RWPE2 (cell line): ENCODE results near the gene PACS1.

Experiments used
- ATAC-seq: fragments of 200-7000 bp; cut with Tn5 transposase; 3 replicates; pipeline ENCODE4 v1.9.1; 2021; ENCODE audit warnings: low read depth
- DNase-seq: peaks from one replicate; pipeline ENCODE4 v3.0.0-alpha.2; 2020; ENCODE audit warnings: low spot score
- H3K27ac ChIP-seq: fragments of 450-650 bp; 2 replicates; pipeline ENCODE4 v1.5.1; 2017; ENCODE audit warnings: mild to moderate bottlenecking; ENCODE audit not compliant: poor library complexity, severe bottlenecking
- H3K27me3 ChIP-seq: fragments of 250-450 bp; sonication (Bioruptor Pico); 2 replicates; pipeline ENCODE4 v1.5.1; 2021; ENCODE audit warnings: mild to moderate bottlenecking, moderate library complexity; ENCODE audit not compliant: insufficient read depth, poor library complexity, severe bottlenecking
- H3K36me3 ChIP-seq: fragments of 250-450 bp; sonication (Bioruptor Pico); 2 replicates; pipeline ENCODE4 v1.5.1; 2020; ENCODE audit warnings: low read depth, mild to moderate bottlenecking, moderate library complexity
- H3K4me1 ChIP-seq: fragments of 250-450 bp; sonication (Bioruptor Pico); 2 replicates; pipeline ENCODE4 v1.5.1; 2021; ENCODE audit warnings: mild to moderate bottlenecking, moderate library complexity; ENCODE audit not compliant: insufficient read depth, poor library complexity, severe bottlenecking
- H3K4me3 ChIP-seq: fragments of 250-450 bp; sonication (Bioruptor Pico); 2 replicates; pipeline ENCODE4 v1.5.1; 2021; ENCODE audit warnings: mild to moderate bottlenecking, moderate library complexity; ENCODE audit not compliant: severe bottlenecking
- H3K9me3 ChIP-seq: fragments of 250-450 bp; sonication (Bioruptor Pico); 2 replicates; pipeline ENCODE4 v1.5.1; 2021; ENCODE audit warnings: mild to moderate bottlenecking, moderate library complexity; ENCODE audit not compliant: severe bottlenecking
- TF ChIP-seq, protein P1 (sequence below): fragments of 450-650 bp; IDR thresholded peaks from one replicate; pipeline ENCODE4 v1.5.1; 2017; ENCODE audit warnings: mild to moderate bottlenecking, moderate library complexity; ENCODE audit not compliant: poor library complexity, severe bottlenecking

The PACS1 gene

DNA sequence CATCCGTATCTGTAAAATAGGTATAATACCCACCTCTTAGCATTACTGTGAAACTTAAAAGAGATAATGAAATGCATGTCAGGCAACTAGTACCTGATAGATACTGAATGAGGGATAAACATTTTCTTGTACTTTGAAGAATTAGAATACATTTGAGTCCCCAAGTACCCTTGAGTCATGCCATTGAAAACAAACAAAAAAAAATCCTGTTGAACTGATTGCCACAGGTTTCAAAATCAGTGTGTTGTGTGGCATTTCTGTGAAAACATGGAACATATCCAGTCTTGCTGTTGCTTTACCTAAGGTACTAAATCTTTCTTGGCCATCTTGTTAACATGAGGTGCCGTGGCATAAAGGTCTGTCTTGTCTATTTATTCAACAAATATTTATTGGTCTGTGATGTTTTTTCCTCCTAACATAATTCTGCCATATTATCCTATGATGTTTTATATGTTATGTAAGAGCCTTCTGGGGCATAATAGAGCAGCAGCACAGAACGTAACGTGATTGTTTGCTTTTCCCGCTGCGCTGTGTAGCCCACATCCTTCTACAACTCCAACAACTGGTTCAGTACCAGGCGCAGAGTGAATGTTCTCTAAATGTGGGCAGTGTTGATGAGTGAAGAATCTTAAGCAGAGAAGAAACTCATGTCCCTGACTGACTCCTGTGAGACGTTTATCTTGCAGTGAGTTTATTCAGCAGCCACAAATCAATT is 119.1 kb downstream of the PACS1 start:
- Histone ChIP-seq H3K9me3 (no peaks in the 10 kb centered on the region), H3K36me3 (peaks cover 17% of the 10 kb centered on the region), H3K4me1 (peaks cover 15% of the 10 kb centered on the region), H3K27me3 (no peaks in the 10 kb centered on the region), H3K27ac (peak overlapping the region; percentile 19), H3K4me3 (no peak overlapping the region)
- TF ChIP-seq, protein P1, sequence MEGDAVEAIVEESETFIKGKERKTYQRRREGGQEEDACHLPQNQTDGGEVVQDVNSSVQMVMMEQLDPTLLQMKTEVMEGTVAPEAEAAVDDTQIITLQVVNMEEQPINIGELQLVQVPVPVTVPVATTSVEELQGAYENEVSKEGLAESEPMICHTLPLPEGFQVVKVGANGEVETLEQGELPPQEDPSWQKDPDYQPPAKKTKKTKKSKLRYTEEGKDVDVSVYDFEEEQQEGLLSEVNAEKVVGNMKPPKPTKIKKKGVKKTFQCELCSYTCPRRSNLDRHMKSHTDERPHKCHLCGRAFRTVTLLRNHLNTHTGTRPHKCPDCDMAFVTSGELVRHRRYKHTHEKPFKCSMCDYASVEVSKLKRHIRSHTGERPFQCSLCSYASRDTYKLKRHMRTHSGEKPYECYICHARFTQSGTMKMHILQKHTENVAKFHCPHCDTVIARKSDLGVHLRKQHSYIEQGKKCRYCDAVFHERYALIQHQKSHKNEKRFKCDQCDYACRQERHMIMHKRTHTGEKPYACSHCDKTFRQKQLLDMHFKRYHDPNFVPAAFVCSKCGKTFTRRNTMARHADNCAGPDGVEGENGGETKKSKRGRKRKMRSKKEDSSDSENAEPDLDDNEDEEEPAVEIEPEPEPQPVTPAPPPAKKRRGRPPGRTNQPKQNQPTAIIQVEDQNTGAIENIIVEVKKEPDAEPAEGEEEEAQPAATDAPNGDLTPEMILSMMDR, result no peak
- ATAC-seq, result no peak
- DNase-seq, result no peak

DNA sequence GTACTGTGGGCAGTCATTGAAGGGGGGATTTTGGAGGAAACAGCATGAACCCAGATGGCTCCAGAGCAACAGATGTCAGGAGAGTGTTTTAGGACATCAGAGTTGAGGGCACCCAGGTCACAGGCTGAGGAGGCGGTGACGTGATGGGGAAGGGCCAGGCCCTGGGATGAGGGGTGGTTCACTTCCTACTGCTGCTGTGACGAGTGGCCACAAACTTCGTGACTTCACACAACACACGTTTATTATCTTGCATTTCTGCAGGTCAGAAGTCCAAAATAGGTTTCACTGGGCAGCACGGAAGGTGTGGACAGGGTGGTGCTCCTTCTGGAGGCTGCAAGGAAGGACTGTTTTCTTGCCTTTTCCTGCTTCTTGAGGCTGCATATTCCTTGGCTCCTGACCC is 120.7 kb downstream of the PACS1 start:
- Histone ChIP-seq H3K9me3 (no peaks in the 10 kb centered on the region), H3K36me3 (peaks cover 31% of the 10 kb centered on the region), H3K27ac (no peak overlapping the region), H3K27me3 (no peaks in the 10 kb centered on the region), H3K4me1 (peaks cover 15% of the 10 kb centered on the region), H3K4me3 (no peak overlapping the region)
- DNase-seq (no peak), ATAC-seq (no peak)
- TF ChIP-seq, protein P1, result no peak

DNA sequence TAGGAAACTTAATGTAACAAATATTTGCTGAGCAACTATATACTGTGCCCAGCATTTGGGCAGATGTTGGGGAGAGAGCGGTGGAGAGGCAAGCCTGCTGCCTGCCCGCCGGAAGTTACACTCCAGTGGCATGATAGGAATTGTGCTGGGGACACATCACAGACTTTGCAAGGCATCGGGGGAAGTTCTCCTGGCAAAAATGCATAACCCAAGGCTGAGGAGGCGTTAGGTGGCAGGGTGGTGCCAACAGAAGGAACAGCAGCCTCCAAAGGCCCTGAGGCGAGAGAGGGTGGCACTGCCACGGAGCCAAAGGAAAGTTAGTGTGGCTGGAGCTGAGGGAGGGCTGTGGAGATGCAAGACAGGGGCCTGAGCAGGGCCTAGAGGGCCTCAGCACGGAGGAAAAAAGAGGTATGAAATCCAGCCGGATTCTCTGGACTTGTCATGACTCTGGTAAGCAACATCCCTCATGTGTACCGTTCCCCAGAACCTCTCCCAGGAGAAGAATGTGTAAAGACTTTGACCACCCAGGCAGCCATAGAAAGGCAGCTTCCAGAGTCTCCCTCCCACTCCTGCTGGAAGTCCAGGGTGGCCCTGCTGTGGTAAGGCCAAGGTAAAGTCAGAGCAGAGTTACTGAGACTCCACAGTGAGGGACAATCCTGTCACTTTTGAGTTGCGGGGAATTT is 122.2 kb downstream of the PACS1 start:
- DNase-seq (no peak), ATAC-seq (no peak)
- TF ChIP-seq, protein P1, result no peak
- Histone ChIP-seq H3K4me3 (no peak overlapping the region), H3K27ac (no peak overlapping the region), H3K27me3 (no peaks in the 10 kb centered on the region), H3K9me3 (no peaks in the 10 kb centered on the region), H3K36me3 (peaks cover 32% of the 10 kb centered on the region), H3K4me1 (peaks cover 15% of the 10 kb centered on the region)

DNA sequence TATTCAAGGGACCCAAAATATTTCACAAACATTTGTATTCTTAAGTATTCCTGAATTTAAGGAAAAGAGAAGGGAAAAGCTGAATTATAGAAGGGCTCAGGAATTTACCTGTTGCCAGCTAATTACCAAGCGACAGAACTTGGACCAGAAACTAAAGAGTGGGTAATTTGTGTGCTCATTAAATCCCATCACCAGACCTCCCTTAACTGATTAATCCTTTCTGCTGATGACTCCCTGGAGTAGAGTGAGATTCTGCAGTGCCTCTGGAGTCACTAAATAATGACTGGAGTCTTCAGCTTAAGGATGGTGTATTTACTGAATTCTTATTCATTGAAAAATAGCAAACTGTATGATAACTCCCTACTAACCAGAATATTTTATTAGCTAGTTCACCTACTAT is 124.3 kb downstream of the PACS1 start:
- TF ChIP-seq, protein P1, result no peak
- H3K9me3 ChIP-seq, result no peaks in the 10 kb centered on the region
- peaks cover 7% of the 10 kb centered on the region for H3K4me1 ChIP-seq
- no peaks in the 10 kb centered on the region for H3K27me3 ChIP-seq
- peaks cover 47% of the 10 kb centered on the region for H3K36me3 ChIP-seq
- ATAC-seq (no peak), DNase-seq (no peak)
- H3K27ac ChIP-seq, result no peak overlapping the region
- H3K4me3 ChIP-seq, result no peak overlapping the region

DNA sequence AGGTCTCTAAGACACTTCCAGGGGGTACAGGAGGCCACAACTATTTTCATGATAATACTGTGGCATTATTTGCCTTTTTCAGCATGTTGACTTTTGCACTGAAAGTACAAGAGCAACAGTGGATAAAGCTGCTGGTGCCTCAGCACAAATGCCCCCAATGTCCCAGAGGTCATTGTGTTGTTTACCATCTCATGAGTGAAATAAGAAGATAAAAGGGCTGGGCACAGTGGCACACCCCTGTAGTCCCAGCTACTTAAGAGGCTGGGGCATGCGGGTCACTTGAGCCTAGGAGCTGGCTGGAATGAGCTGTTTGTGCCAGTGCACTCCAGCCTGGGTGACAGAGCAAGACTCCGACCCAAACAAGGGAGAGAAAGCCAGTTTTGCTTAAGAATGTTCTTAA is 125.8 kb downstream of the PACS1 start:
- Histone ChIP-seq H3K4me1 (peaks cover 7% of the 10 kb centered on the region), H3K4me3 (no peak overlapping the region), H3K36me3 (peaks cover 47% of the 10 kb centered on the region), H3K27ac (no peak overlapping the region), H3K9me3 (no peaks in the 10 kb centered on the region), H3K27me3 (no peaks in the 10 kb centered on the region)
- no peak for DNase-seq
- TF ChIP-seq, protein P1, result no peak
- ATAC-seq, result no peak
